Endothelial cell of umbilical vein (primary cell): ENCODE results near the gene YPEL1. TPM values are rescaled to one million over a fixed set of nuclear protein-coding genes. Genes with fewer than 3 reads are reported as not detected.
A peak's percentile ranks its signal among the peaks of the same experiment; 100 is the strongest.

Experiments
- BruUV-seq: library from RNA; stranded (reverse); fragments of 400-500 nt; replicated peaks from 2 replicates; lab custom pipeline; 2021; lab: Mats Ljungman, UMichigan
- CTCF ChIA-PET: fragments of 300-600, 350-600 bp; sonication (Branson Sonifier 250); formaldehyde crosslinking; loops from one replicate; lab custom pipeline; 2021; ENCODE audit warnings: antibody characterized with exemption, inconsistent platforms; lab: Charles Lee
- POLR2A ChIA-PET: fragments of 300-600, 350-600 bp; sonication (Branson Sonifier 250); formaldehyde crosslinking; loops from one replicate; lab custom pipeline; 2021; ENCODE audit warnings: antibody characterized with exemption, inconsistent platforms; lab: Charles Lee
- DNase-seq: peaks from one replicate; pipeline ENCODE4 v3.0.0-alpha.2; 2011; ENCODE audit warnings: low read depth, low spot score
- FAIRE-seq: peaks from 2 replicates; lab custom pipeline; 2011; peaks lifted over from hg19 to GRCh38; lab: Jason Lieb, UNC
- H2AFZ ChIP-seq: 2 replicates; pipeline ENCODE4 v1.6.0; 2012; ENCODE audit warnings: low read depth, low read length, control low read depth, inconsistent platforms
- H3K27ac ChIP-seq: 2 replicates; pipeline ENCODE4 v1.5.1; 2011; ENCODE audit warnings: low read depth, mild to moderate bottlenecking, control low read depth, low read length, moderate library complexity; ENCODE audit not compliant: insufficient read depth
- H3K27me3 ChIP-seq, 2 experiments: 2 replicates each; pipeline versions ENCODE4 v1.6.0 to v1.6.1; 2011; ENCODE audit warnings: low read length in 2 of 2, mixed read lengths in 1 of 2; ENCODE audit not compliant: control insufficient read depth in 2 of 2, insufficient read depth in 2 of 2
- H3K36me3 ChIP-seq, 2 experiments: 2 replicates in 1 of 2; 3 replicates in 1 of 2; pipeline ENCODE4 v1.5.1; 2011; ENCODE audit warnings: low read length in 2 of 2, mild to moderate bottlenecking in 1 of 2, moderate library complexity in 1 of 2; ENCODE audit not compliant: control insufficient read depth in 2 of 2, insufficient read depth in 2 of 2; ENCODE audit errors: extremely low read depth in 1 of 2
- H3K4me1 ChIP-seq: 3 replicates; pipeline ENCODE4 v1.5.1; 2011; ENCODE audit warnings: mild to moderate bottlenecking, low read length; ENCODE audit not compliant: control insufficient read depth, insufficient read depth; ENCODE audit errors: extremely low read depth
- H3K4me2 ChIP-seq: 2 replicates; pipeline ENCODE4 v1.6.1; 2011; ENCODE audit warnings: low read length, control low read depth, mixed read lengths; ENCODE audit not compliant: insufficient read depth
- H3K4me3 ChIP-seq, 3 experiments: fragments of 200-600 bp in 1 of 3; sonication (generic), shearing (Covaris generic) in 1 of 3; replicated peaks in 1 of 3; 2 replicates each; pipeline ENCODE4 v1.5.1; 2011 to 2016; ENCODE audit warnings: control low read depth in 3 of 3, low read length in 3 of 3, mild to moderate bottlenecking in 2 of 3, inconsistent platforms in 1 of 3, low read depth in 1 of 3, moderate library complexity in 1 of 3; ENCODE audit not compliant: insufficient read depth in 1 of 3
- H3K79me2 ChIP-seq: 2 replicates; pipeline ENCODE4 v1.6.0; 2012; ENCODE audit warnings: low read length, inconsistent platforms; ENCODE audit not compliant: control insufficient read depth, insufficient read depth
- H3K9ac ChIP-seq: replicated peaks from 2 replicates; pipeline ENCODE3; 2011; ENCODE audit warnings: low read length, control low read depth; ENCODE audit not compliant: insufficient read depth; ENCODE audit errors: extremely low read depth
- H3K9me1 ChIP-seq: replicated peaks from 3 replicates; pipeline ENCODE4 v1.6.0; 2011; ENCODE audit warnings: mild to moderate bottlenecking, low read length; ENCODE audit not compliant: control insufficient read depth, insufficient read depth; ENCODE audit errors: extremely low read depth
- H3K9me3 ChIP-seq: replicated peaks from 2 replicates; pipeline ENCODE4 v1.5.1; 2012; ENCODE audit warnings: low read length, inconsistent platforms; ENCODE audit not compliant: control insufficient read depth, insufficient read depth
- H4K20me1 ChIP-seq: replicated peaks from 2 replicates; pipeline ENCODE3; 2011; ENCODE audit warnings: mild to moderate bottlenecking, low read length; ENCODE audit not compliant: control insufficient read depth, insufficient read depth; ENCODE audit errors: extremely low read depth
- CTCF ChIP-seq, 2 donors: IDR thresholded peaks; 1 replicate in 1 of 2; 2 replicates in 1 of 2; pipeline ENCODE4 v1.5.1; 2011; ENCODE audit warnings: low read length in 2 of 2, mild to moderate bottlenecking in 2 of 2, moderate library complexity in 2 of 2, control low read depth in 1 of 2, inconsistent platforms in 1 of 2, low read depth in 1 of 2; ENCODE audit not compliant: insufficient read depth in 1 of 2; ENCODE audit errors: extremely low read depth in 1 of 2
- EZH2 ChIP-seq: IDR thresholded peaks from 2 replicates; pipeline ENCODE4 v1.6.1; 2012; ENCODE audit warnings: borderline replicate concordance, low read depth, mild to moderate bottlenecking, moderate library complexity, low read length, inconsistent platforms; ENCODE audit not compliant: severe bottlenecking
- FOS ChIP-seq: IDR thresholded peaks from 2 replicates; pipeline ENCODE4 v1.6.1; 2011; ENCODE audit warnings: mild to moderate bottlenecking, low read length, moderate library complexity, borderline replicate concordance; ENCODE audit not compliant: insufficient read depth
- GATA2 ChIP-seq: IDR thresholded peaks from 2 replicates; pipeline ENCODE4 v1.7.0; 2011; ENCODE audit warnings: low read depth, mild to moderate bottlenecking, moderate library complexity, mixed read lengths, low read length; ENCODE audit not compliant: insufficient read length, insufficient read depth
- JUN ChIP-seq: IDR thresholded peaks from 2 replicates; pipeline ENCODE4 v1.6.1; 2011; ENCODE audit warnings: borderline replicate concordance, low read depth; ENCODE audit not compliant: insufficient read length, insufficient read depth
- MAX ChIP-seq: IDR thresholded peaks from 2 replicates; pipeline ENCODE4 v1.6.1; 2011; ENCODE audit not compliant: insufficient read depth, insufficient read length
- MYC ChIP-seq: IDR thresholded peaks from one replicate; pipeline ENCODE4 v1.6.1; 2011; ENCODE audit warnings: mild to moderate bottlenecking, low read depth, low read length
- POLR2A ChIP-seq: IDR thresholded peaks from 2 replicates; pipeline ENCODE4 v1.6.1; 2012; ENCODE audit warnings: low read depth, mild to moderate bottlenecking, control low read depth, low read length
- POLR2AphosphoS5 ChIP-seq: IDR thresholded peaks from 2 replicates; pipeline ENCODE4 v1.6.1; 2012; ENCODE audit warnings: low read depth, mild to moderate bottlenecking, control low read depth, low read length, moderate library complexity; ENCODE audit not compliant: insufficient read depth
- dilution Hi-C: fragments of 300-500 bp; cut with MboI; formaldehyde crosslinking; loops from one replicate; pipeline ENCODE4 v1.15.0; 2019; ENCODE audit warnings: low sequenced_read_pairs; ENCODE audit not compliant: extremely low pct_ligation_motif_present
- intact Hi-C: fragments of 100-400 bp; cut with micrococcal nuclease; formaldehyde crosslinking; loops from one replicate; pipeline ENCODE4 v1.10.0; 2022
- polyA plus RNA-seq, 4 experiments: library from polyadenylated mRNA; depleted of rRNA in 3 of 4; stranded (reverse) in 3 of 4; unstranded in 1 of 4; fragments of >200 nt; gene quantifications; 2 replicates each; pipeline versions ENCODE4 v1.2.1 to v1.2.3, GENCODE V29; 2011 to 2012; ENCODE audit warnings: missing spikeins in 1 of 4
- total RNA-seq: library from RNA; stranded (reverse); gene quantifications from 2 replicates; pipeline ENCODE4 v1.2.3, GENCODE V29; 2021

YPEL1 gene
- total and polyA plus RNA-seq, 2 donors (not counting 3 experiments of a cell fraction or from before 2014, with no cell fraction given): 3.7 to 6.2 TPM

GRCh38 chr22:21651521-21652009, 84.0 kb downstream of the YPEL1 start:
- ChIA-PET CTCF (interaction anchor here (1.3 to 3.2 kb wide), 2 partner anchors 9 to 10 kb away, joined by 4 to 16 read pairs; no protein-coding TSS in a partner anchor), POLR2A (no interaction called here)
- peaks cover 3 to 5% of the 10 kb centered on the region in 2 experiments for H3K36me3 ChIP-seq
- no peaks in the 10 kb centered on the region for H4K20me1 ChIP-seq
- peaks cover 19% of the 10 kb centered on the region for H3K79me2 ChIP-seq
- H3K9me1 ChIP-seq: no peaks in the 10 kb centered on the region
- H3K9me3 ChIP-seq: no peaks in the 10 kb centered on the region
- H3K9ac ChIP-seq: peak overlapping the region; percentile 78
- FAIRE-seq: no peak
- BruUV-seq: TSS peak; percentile 68
- H3K27ac ChIP-seq: peak overlapping the region; percentile 61
- peaks cover 17% of the 10 kb centered on the region for H3K4me1 ChIP-seq
- no peaks in the 10 kb centered on the region for H3K27me3 ChIP-seq
- dilution Hi-C loops: no loop called here
- H3K4me2 ChIP-seq: peak overlapping the region; percentile 93
- H2AFZ ChIP-seq: peak overlapping the region; percentile 58
- TF ChIP-seq POLR2AphosphoS5 (no peak), JUN (no peak), CTCF (IDR thresholded peaks at IDR 0.05; ENCODE audit: extremely low read depth in 1 of 2, insufficient read depth in 1 of 2, low read depth in 1 of 2, low read length in 2 of 2) (no peak), FOS (no peak), POLR2A (no peak), MAX (no peak), GATA2 (no peak), EZH2 (no peak), MYC (no peak)
- intact Hi-C loops: loop anchor here (10.0 kb wide), 1 partner anchor 163 kb away; no protein-coding TSS in a partner anchor
- H3K4me3 ChIP-seq: peak overlapping the region; percentile 64 to 85 (median 66)
- DNase-seq: no peak
